ENCODE results near the gene DTD1.

The DTD1 gene

DNA sequence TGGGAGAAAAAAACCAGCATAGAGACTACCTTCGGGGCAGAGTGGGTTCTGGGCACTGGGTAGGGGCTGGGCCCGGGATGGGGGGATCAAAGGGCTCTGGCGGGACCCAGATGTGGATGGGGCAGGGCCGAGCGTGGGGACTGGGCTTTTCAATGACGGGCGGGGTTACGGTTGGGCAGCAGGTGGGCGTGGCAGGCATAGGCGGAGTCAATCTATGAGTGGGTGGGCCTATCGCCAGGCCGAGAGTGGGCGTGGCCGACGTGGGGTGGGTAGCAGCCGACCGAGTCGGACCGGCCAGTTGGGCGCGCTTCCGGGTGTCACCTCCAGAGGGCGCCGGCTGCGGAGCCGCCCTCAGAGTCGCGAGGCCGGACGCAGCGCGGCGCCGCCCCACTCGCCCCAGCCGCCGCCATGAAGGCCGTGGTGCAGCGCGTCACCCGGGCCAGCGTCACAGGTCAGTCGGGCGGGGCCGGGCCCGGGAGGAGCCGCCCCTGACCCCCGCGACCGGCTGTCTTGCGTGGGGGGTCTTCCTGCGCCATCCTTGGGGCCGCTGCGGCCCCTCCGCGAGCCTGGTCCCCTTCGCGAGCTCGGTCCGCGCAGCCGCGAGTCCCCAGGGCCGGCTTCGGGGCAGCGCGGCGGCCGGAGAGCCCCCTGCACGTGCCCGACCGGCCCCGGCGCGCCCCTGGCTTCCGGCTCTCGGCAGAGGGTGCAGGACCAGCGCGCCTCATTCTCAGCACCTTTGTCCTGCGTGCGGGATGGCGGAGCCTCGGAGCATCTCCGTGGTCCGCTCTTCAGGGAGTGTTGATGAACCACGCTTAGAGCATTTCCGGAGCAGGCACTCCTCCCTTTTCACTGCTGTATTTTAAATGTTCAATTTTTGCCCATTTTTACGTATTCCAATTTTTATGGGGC, at the start of gene DTD1:
Gene DTD1, plus strand, starts transcription at position 390 of the 909 bp plus-strand sequence. Its CDS starts 19 bp downstream, at position 409.
- DNase-seq (ENCODE audit: low read depth in 2 of 2): peak; percentile 65 to 85

GRCh38 chr20:18541741-18542140, 46.1 kb upstream of the DTD1 start:
- no peak for DNase-seq (ENCODE audit: low read depth in 2 of 2)

DNA sequence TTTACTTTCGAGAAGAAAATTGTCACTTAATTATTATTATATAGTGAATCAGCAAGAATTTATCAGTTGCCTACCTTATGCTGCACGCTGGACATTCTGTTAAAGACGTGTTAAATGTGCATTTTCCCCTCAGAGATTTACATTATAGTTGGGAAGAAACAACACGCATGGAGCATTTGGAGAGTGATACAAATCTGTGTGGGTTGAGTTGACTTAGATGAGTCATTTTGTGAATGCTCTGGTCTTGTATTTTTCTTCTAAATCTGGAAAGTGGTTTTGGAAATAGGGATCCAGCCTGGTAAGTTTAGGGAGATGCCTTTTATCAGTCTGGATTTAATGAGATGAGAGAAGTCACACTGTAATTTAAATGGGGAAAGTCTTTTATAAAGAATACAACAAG, 44.6 kb upstream of the DTD1 start:
- no peak for DNase-seq (ENCODE audit: low read depth in 2 of 2)

- DNase-seq (ENCODE audit: low read depth in 2 of 2): no peak
Observed at GRCh38 chr20:18543932-18544331, 43.9 kb upstream of the DTD1 start.

DNA sequence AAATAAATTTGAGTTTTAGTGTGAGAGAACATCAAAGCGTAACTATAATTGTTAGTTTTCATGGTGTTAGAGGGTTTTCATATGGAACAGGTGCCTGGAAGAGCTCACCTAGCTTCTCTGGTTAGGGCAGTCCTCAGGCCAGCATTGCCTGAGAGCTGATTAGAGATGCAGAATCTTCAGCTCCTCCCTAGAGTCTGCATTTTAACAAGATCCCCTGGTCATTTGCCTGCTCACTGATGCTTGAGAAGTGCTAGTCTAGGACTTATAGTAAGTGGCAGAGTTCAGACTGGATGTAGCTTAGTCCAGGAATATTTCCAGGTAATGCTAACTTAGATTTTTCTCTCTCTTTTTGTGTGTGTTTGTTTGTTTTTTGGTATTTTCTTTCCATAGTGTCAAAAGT, 42.3 kb upstream of the DTD1 start:
- no peak for DNase-seq (ENCODE audit: low read depth in 2 of 2)

GRCh38 chr20:18548465-18548864, 39.4 kb upstream of the DTD1 start:
- no peak for DNase-seq (ENCODE audit: low read depth in 2 of 2)

- no peak for DNase-seq (ENCODE audit: low read depth in 2 of 2)
Observed at GRCh38 chr20:18553746-18554145, 34.1 kb upstream of the DTD1 start.

GRCh38 chr20:18566892-18567738, 20.7 kb upstream of the DTD1 start, which contains the start of gene SMIM26:
SMIM26 (plus strand) TSS chr20:18567432; CDS start chr20:18567479, 47 bp downstream.
- peak; percentile 86 to 91 for DNase-seq (ENCODE audit: low read depth in 2 of 2)

- DNase-seq (ENCODE audit: low read depth in 2 of 2): no peak
Observed at GRCh38 chr20:18567739-18568091, 20.1 kb upstream of the DTD1 start.

- DNase-seq (ENCODE audit: low read depth in 2 of 2): no peak
Observed at GRCh38 chr20:18571009-18571408, 16.8 kb upstream of the DTD1 start.

DNA sequence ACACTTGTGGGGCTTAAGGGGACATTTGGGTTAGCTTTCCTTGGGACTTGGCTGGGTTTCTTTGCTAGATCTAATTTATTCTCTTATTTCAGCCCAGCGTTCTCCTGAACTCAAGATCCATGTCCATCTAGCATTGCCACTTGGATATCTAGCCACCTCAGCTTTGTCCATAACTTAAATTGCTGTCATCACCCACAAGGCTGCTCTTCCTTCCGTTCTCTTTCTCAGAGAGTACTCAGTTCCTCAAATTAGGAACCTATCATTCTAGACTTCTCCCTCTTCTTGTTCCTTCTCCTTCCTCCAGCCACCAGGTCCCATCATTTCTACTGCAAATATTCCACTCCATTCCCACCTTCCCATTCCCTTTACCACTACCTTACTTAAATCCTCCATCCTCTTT, 16.3 kb upstream of the DTD1 start:
- no peak for DNase-seq (ENCODE audit: low read depth in 2 of 2)

- no peak for DNase-seq (ENCODE audit: low read depth in 2 of 2)
Observed at GRCh38 chr20:18577942-18578341, 9.9 kb upstream of the DTD1 start.

DNA sequence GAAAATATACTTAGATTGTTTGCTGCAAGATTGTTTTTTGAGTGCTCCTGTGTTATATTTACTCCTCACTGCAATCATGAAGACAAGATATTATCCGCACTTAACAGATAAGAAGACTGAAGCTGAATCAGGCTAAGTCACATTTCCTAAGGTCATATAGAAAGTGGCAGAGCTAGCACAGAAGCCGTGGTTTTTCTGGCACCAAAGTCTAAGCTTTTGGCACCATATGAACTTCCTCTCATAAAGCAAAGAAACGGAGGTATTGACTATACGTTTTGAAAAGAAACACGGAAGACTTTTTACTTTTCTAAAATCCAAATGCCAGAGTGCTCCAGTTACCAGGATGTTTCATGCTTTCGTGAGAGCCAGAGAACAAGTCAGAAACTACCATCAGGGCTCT, 9.3 kb upstream of the DTD1 start:
- DNase-seq (ENCODE audit: low read depth in 2 of 2): no peak

DNA sequence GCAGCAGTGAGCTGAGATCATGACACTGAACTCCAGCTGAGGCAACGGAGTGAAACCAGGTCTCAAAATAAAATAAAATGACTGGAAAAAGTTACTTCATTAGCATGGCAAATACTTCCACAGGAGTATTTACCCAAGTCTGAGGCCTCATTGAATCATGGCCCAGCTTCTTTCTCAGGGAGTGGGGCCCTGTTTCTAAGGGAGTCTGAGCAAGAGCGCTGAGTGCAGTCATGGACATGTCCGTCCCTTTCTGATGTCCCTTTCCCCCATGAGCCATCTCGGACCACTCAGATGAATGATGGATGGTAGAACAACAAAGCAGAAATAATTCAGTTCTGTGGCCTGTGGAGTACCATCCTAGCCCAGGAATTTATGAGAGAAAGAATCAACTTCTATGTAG, 7.8 kb upstream of the DTD1 start:
- DNase-seq (ENCODE audit: low read depth in 2 of 2): no peak

- DNase-seq (ENCODE audit: low read depth in 2 of 2): no peak
Observed at GRCh38 chr20:18585134-18585533, 2.7 kb upstream of the DTD1 start.

DNA sequence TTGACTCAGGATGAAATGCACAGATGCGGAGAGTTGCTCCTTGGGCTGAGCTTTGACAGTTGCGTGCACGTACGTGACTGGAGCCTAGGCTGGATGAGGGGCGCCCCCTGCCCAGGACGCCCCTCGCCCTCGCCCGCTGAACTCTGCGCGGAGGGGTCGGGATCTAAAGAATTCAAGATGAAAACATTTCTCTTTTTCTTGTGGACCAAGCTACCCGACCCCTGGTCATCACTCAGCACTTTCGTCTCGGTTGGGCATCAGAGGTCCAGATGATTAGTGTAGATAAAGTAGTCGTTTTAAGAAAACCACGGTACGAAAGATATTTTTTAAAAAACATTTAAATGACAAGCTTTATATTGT, 700 bp downstream of the DTD1 start:
- DNase-seq (ENCODE audit: low read depth in 2 of 2): no peak

GRCh38 chr20:18589941-18590674, 2.3 kb downstream of the DTD1 start:
- DNase-seq (ENCODE audit: low read depth in 2 of 2): no peak

DNA sequence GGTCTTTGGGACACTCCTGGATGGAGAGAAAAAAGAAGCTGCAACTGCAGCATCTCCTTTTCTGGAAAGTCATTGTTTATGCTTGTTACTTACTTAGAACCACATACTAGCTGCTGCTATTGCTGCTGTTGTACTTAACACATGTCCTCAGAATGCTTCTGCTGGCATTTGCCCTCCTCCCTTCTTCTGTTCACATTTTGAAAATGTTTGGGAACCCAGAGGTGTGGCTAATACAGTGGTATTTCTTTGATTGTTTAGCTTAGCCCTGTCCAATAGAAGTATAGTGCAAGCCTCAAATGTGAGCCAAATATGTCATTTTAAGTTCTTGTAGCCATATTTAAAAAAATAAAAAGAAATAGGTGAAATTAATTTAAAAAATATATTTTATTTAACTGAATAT, 8.4 kb downstream of the DTD1 start:
- no peak for DNase-seq (ENCODE audit: low read depth in 2 of 2)

GRCh38 chr20:18609741-18610140, 21.9 kb downstream of the DTD1 start:
- no peak for DNase-seq (ENCODE audit: low read depth in 2 of 2)

GRCh38 chr20:18611492-18611891, 23.6 kb downstream of the DTD1 start:
- DNase-seq (ENCODE audit: low read depth in 2 of 2): no peak

DNA sequence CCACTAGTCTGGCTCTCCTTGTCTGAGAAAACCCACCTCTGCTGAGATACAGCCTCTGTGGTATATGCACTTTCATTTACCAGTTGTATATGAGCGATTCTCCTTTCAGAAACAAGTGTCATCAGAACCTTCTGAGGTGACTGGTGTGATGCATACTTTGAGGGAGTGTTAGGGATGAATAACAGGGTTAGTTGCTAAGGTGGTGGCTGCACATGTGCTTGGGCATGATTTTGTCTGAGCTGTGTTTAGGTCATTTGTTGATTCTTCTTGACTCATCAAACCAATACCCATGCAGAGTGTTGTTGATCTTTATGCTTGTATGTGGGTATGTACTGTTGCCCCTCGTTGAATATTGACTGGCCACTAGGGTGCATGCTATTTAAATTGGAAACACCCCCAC, 25.7 kb downstream of the DTD1 start:
- no peak for DNase-seq (ENCODE audit: low read depth in 2 of 2)

DNA sequence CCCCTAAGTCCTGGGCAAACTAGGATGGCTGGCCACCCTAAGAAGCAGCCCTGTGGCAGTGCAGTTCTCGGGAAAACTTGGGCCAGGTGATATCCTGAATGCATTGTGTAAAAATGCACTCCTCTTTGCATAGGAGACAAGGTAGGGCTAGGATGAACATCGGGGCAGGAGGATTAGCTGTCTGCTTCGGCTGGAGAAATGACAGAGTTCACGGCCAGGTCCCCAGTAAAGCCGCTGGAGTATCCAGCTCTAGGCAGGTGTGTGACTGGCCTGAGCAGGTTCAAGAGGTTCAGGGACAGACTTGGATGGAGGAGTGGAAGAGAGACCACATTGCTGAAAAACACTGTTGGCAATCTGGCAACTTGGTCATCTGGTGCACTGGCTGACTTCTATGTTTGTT, 26.4 kb downstream of the DTD1 start:
- no peak for DNase-seq (ENCODE audit: low read depth in 2 of 2)

All from stimulated activated CD4-positive, alpha-beta T cell treated with anti-CD3 and anti-CD28 coated beads, Interleukin-1b, Interleukin-23, amount 100 ng/mL, for 4 hours (primary cell).